Psoas muscle (tissue), 8 donors: Measurements from ENCODE around the gene HTR4. TPM values are rescaled to one million over a fixed set of nuclear protein-coding genes. Genes with fewer than 3 reads are reported as not detected.
A peak's percentile ranks its signal among the peaks of the same experiment; 100 is the strongest.

Experiments used
- ATAC-seq, 4 donors: fragments of 200-7000 bp; cut with Tn5 transposase; one replicate each; pipeline ENCODE4 v1.9.1; 2020; ENCODE audit warnings: moderate library complexity in 3 of 4, mild to moderate bottlenecking in 2 of 4
- DNase-seq, 2 donors: peaks; one replicate each; pipeline ENCODE4 v3.0.0-alpha.2; 2020
- H3K27ac ChIP-seq: fragments of 200-600 bp; one replicate; pipeline ENCODE4 v1.8.0; 2022
- H3K27me3 ChIP-seq, 3 donors: fragments of 200-600 bp in 1 of 3; one replicate each; pipeline versions ENCODE4 v1.6.1 to v1.8.0; 2013 to 2022; ENCODE audit warnings: low read length in 2 of 3, mild to moderate bottlenecking in 2 of 3, moderate library complexity in 1 of 3; ENCODE audit not compliant: insufficient read depth in 3 of 3
- H3K36me3 ChIP-seq, 2 donors: fragments of 200-600 bp in 1 of 2; one replicate each; pipeline versions ENCODE4 v1.6.1 to v1.8.0; 2013 to 2022; ENCODE audit warnings: low read depth in 1 of 2, mild to moderate bottlenecking in 1 of 2, moderate library complexity in 1 of 2; ENCODE audit not compliant: insufficient read depth in 1 of 2
- H3K4me1 ChIP-seq: fragments of 200-600 bp; one replicate; pipeline ENCODE4 v1.8.0; 2022
- H3K4me3 ChIP-seq: fragments of 200-600 bp; one replicate; pipeline ENCODE4 v1.8.0; 2022; ENCODE audit warnings: mild to moderate bottlenecking
- H3K9me3 ChIP-seq: fragments of 200-600 bp; one replicate; pipeline ENCODE4 v1.8.0; 2022
- WGBS, 3 donors: extraction: QIAGEN DNeasy Blood & Tissue Kit; methylation state at CpG; one replicate each; pipeline versions ENCODE4 v1.1.6 to v1.1.7; 2013; 5-methylcytosine and 5-hydroxymethylcytosine counted together
- intact Hi-C, 2 donors: fragments of 100-400 bp; cut with DNase I; formaldehyde crosslinking; loops; one replicate each; pipeline versions ENCODE4 v1.11.0 to v1.14.2; 2022
- polyA plus RNA-seq, 3 donors: library from polyadenylated mRNA; stranded (reverse); fragments of 200-250 nt; gene quantifications; one replicate each; pipeline ENCODE4 v1.2.3, GENCODE V29; 2013
- total RNA-seq, 4 donors: library from RNA; stranded (reverse); fragmentation: NEBNext Ultra II Directional in 2 of 4; extraction: Animal tissue kit (Norgen Biotek cat#: 25700) in 2 of 4; gene quantifications; one replicate each; pipeline versions ENCODE4 v1.2.1 to v1.2.4, GENCODE V29; 2021 to 2023
- TF ChIP-seq, protein P1 (sequence below): fragments of 200-600 bp; IDR thresholded peaks from one replicate; pipeline ENCODE4 v1.8.0; 2022; ENCODE audit warnings: antibody characterized with exemption
- donor health status: healthy with polysubstance abuse.
- donor health status: DM: no; HTN: no; CAD: no; lungs with moderate emphysema.
- donor health status: Bipolar disorder and iron deficiency.
- donor health status: healthy.
- donor health status: DM: yes; HTN: yes; CAD: no.
- donor health status: DM: no; HTN: no; CAD: no.
- donor health status: DM: no; HTN: no; CAD: no.
- donor health status: DM: yes; HTN: yes; CAD: no.

The HTR4 gene
- total and polyA plus RNA-seq, 7 donors: 0.01 to 0.46 (median 0.17) TPM; not detected in 3

DNA sequence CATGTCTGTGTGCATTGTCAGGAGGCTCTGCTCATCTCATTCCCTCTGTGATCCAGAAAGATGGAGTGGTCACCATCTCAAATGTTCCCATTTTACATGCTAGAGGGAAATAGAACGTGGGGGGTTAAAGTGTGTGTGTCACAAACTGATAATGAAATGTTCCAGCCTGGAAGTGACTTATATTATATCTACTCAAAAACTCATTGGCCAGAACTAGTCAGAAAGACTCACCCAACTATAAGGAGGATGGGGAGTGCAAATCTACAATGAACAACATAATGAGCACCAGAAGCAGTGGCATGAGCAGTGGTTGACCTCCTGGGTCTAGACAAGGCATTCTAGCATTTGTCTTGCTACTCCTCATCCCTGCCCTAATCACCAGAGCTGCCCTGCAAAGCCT lies 81.0 kb downstream of the HTR4 start:
- Histone ChIP-seq H3K36me3 (no peaks in the 10 kb centered on the region), H3K27ac (no peak overlapping the region), H3K4me1 (no peaks in the 10 kb centered on the region), H3K4me3 (no peak overlapping the region), H3K27me3 (no peaks in the 10 kb centered on the region), H3K9me3 (no peaks in the 10 kb centered on the region)
- WGBS, 3 donors: 53 to 61% (median 53%) methylated on average over 1 of the region's 1 CpG
- DNase-seq: no peak
- no peak for ATAC-seq
- TF ChIP-seq, protein P1, sequence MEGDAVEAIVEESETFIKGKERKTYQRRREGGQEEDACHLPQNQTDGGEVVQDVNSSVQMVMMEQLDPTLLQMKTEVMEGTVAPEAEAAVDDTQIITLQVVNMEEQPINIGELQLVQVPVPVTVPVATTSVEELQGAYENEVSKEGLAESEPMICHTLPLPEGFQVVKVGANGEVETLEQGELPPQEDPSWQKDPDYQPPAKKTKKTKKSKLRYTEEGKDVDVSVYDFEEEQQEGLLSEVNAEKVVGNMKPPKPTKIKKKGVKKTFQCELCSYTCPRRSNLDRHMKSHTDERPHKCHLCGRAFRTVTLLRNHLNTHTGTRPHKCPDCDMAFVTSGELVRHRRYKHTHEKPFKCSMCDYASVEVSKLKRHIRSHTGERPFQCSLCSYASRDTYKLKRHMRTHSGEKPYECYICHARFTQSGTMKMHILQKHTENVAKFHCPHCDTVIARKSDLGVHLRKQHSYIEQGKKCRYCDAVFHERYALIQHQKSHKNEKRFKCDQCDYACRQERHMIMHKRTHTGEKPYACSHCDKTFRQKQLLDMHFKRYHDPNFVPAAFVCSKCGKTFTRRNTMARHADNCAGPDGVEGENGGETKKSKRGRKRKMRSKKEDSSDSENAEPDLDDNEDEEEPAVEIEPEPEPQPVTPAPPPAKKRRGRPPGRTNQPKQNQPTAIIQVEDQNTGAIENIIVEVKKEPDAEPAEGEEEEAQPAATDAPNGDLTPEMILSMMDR: no peak
- intact Hi-C loops: no loop called here

DNA sequence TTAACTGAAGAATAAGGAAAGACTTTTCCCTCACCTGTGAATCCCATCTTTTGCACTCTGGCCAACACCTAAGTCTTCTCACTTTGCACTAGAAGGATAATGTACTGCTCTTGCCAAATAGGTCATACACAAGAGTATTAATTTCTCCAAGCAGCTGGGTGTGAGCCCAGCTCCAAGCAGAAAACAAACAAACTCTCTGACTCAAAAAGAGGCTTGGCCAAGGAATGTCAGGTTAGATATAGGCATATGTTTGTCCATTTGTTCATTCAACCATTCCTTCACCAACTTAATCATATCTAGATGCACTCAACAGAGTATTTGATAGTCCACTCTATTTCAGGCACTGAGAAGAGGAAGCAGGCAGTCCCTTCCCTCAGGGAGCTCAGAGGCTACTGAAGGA lies 84.4 kb downstream of the HTR4 start:
- H3K27me3 ChIP-seq: no peaks in the 10 kb centered on the region
- no peaks in the 10 kb centered on the region for H3K36me3 ChIP-seq
- no peak for DNase-seq
- peak in 3 of 4 donors; percentile 46 to 57 (median 50) for ATAC-seq
- no peak overlapping the region for H3K27ac ChIP-seq
- TF ChIP-seq, protein P1: no peak
- intact Hi-C loops: no loop called here
- no peak overlapping the region for H3K4me3 ChIP-seq
- no peaks in the 10 kb centered on the region for H3K4me1 ChIP-seq
- no peaks in the 10 kb centered on the region for H3K9me3 ChIP-seq

DNA sequence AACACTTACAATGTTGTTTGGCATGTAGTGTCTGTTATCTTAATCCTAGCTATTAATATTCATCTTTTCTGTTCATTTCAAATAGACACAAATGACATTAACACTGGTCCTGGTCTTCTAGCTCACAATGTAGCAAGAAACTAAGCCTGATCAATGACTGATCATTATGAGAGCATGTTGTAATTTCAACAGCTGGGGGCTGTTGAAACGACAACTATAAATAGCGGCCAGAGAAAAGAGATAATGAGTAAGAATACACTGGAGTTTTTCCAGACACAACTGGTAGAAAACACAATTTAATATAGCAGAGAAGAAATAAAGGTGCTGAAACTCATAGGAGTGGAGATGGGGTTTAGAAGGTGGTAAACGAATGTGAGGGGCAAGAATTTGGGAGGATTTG lies 89.2 kb downstream of the HTR4 start:
- intact Hi-C loops: no loop called here
- no peak overlapping the region for H3K27ac ChIP-seq
- no peak for ATAC-seq
- no peaks in the 10 kb centered on the region for H3K9me3 ChIP-seq
- no peak for DNase-seq
- no peak overlapping the region for H3K4me3 ChIP-seq
- TF ChIP-seq, protein P1: no peak
- no peaks in the 10 kb centered on the region for H3K27me3 ChIP-seq
- H3K36me3 ChIP-seq: no peaks in the 10 kb centered on the region
- H3K4me1 ChIP-seq: no peaks in the 10 kb centered on the region
- WGBS, 3 donors: 75 to 83% (median 80%) methylated on average over 3 of the region's 3 CpGs

DNA sequence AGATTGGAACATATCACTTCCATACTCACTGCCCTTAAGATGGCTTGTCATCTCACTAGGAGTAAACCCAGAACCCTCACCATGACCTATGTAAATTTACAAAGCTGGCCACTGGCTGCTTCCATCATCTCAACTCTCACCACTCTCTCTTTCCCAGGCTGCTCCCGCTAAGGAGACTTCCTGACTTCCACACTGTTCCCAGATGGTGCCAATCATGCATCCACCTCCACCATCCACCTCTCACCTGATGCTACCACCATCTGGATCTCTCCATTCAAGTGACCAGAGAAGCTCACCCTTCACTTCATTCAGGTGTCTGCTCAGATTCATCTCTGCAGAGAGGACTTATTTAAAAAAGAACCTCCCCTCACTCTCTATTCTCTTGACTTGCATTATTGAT lies 91.3 kb downstream of the HTR4 start:
- H3K4me3 ChIP-seq: no peak overlapping the region
- ATAC-seq (no peak), DNase-seq (no peak)
- no peak overlapping the region for H3K27ac ChIP-seq
- no peaks in the 10 kb centered on the region for H3K36me3 ChIP-seq
- H3K27me3 ChIP-seq: no peaks in the 10 kb centered on the region
- 74 to 85% (median 83%) methylated on average over 1 of the region's 1 CpG for WGBS, 3 donors
- H3K9me3 ChIP-seq: no peaks in the 10 kb centered on the region
- no peaks in the 10 kb centered on the region for H3K4me1 ChIP-seq
- TF ChIP-seq, protein P1: no peak
- intact Hi-C loops: no loop called here

DNA sequence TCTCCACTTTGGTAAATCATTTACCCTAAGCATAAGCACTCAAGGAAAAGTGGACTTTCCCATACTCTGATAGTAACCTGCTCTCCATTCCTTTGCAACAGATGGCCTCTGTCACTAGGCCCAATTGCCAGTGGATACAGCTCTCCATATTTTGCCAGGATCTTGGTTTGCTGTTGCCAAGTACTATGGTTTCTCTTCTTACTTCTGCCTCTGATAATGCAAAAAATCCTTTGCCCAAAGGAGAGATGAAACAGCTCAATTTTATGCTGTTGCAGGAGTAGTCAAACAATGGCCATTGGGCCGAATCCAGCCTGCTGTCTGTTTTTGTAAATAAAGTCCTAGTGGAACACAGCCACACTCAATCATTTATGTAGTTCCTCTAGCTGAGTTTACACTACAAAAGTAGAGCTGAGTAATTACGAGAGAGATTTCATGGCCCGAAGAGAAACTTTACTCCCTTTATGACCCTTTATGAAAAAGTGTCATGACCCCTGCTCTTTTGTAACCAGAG lies 92.5 kb downstream of the HTR4 start:
- 31 to 37% (median 33%) methylated on average over 3 of the region's 3 CpGs for WGBS, 3 donors

More for the DNA sequence above, 92.5 kb downstream of the HTR4 start:
- Histone ChIP-seq H3K9me3 (no peaks in the 10 kb centered on the region), H3K4me3 (no peak overlapping the region), H3K27me3 (no peaks in the 10 kb centered on the region), H3K4me1 (no peaks in the 10 kb centered on the region), H3K27ac (no peak overlapping the region), H3K36me3 (no peaks in the 10 kb centered on the region)
- ATAC-seq (no peak), DNase-seq (no peak)
- TF ChIP-seq, protein P1: no peak
- intact Hi-C loops: no loop called here
